HepG2 (cell line): ENCODE results near the gene CTSA. TPM values are rescaled to one million over a fixed set of nuclear protein-coding genes. Genes with fewer than 3 reads are reported as not detected.

Source experiments
- AGO1 ChIP-seq: fragments of 200-400 bp; formaldehyde crosslinking; IDR thresholded peaks from 2 replicates; pipeline ENCODE4 v1.6.1; 2017; ENCODE audit warnings: mild to moderate bottlenecking, low read depth, low read length, moderate library complexity; ENCODE audit not compliant: poor library complexity, severe bottlenecking
- ARNT ChIP-seq: fragments of 450-650 bp; IDR thresholded peaks from 2 replicates; pipeline ENCODE4 v1.6.1; 2017
- HOXD1 ChIP-seq: sonication (generic); formaldehyde crosslinking; IDR thresholded peaks from 2 replicates; pipeline ENCODE4 v1.5.0; 2020; ENCODE audit warnings: missing genetic modification reagents
- KMT2B ChIP-seq: IDR thresholded peaks from 2 replicates; pipeline ENCODE4 v1.6.1; 2016; ENCODE audit warnings: missing genetic modification reagents, missing compliant biosample characterization
- RBM22 ChIP-seq: fragments of 200-400 bp; formaldehyde crosslinking; optimal IDR thresholded peaks from 2 replicates; pipeline ENCODE3; 2017; ENCODE audit warnings: mild to moderate bottlenecking, low read length, moderate library complexity
- SOX13 ChIP-seq, 3 experiments: fragments of 450-650 bp in 1 of 3; sonication (generic) in 1 of 3; formaldehyde crosslinking in 1 of 3; IDR thresholded peaks in 2 of 3; conservative IDR thresholded peaks in 1 of 3; 2 replicates each; pipeline versions ENCODE4 v1.5.0 to v1.6.1; 2016 to 2020; ENCODE audit warnings: antibody characterized with exemption in 1 of 3, mild to moderate bottlenecking in 1 of 3, missing compliant biosample characterization in 1 of 3, missing genetic modification reagents in 1 of 3, moderate library complexity in 1 of 3
- STAG1 ChIP-seq: sonication (generic); formaldehyde crosslinking; IDR thresholded peaks from 2 replicates; pipeline ENCODE4 v1.4.0; 2020; ENCODE audit warnings: missing genetic modification reagents
- ZNF383 ChIP-seq: sonication (generic); formaldehyde crosslinking; IDR thresholded peaks from 2 replicates; pipeline ENCODE4 v1.4.0; 2020; ENCODE audit warnings: missing genetic modification reagents, mild to moderate bottlenecking, borderline replicate concordance
- ZNF451 ChIP-seq: sonication (generic); formaldehyde crosslinking; IDR thresholded peaks from 2 replicates; pipeline ENCODE4 v1.5.0; 2020; ENCODE audit warnings: mild to moderate bottlenecking, missing genetic modification reagents
- polyA plus RNA-seq, 8 experiments: library from polyadenylated mRNA; depleted of rRNA in 3 of 8; stranded (reverse) in 7 of 8; unstranded in 1 of 8; fragments of >200 nt; fragmentation: Illumina TruSeq in 4 of 8; extraction: Trizol in 4 of 8; gene quantifications; 2 replicates each; pipeline versions ENCODE4 v1.2.1 to v1.2.3, GENCODE V29; 2011 to 2016; ENCODE audit warnings: low read depth in 4 of 8, missing spikeins in 1 of 8, mixed read lengths in 1 of 8; ENCODE audit not compliant: insufficient read depth in 1 of 8
- total RNA-seq, 5 experiments: library from RNA; depleted of rRNA; stranded (reverse); fragments of >200 nt; fragmentation: Illumina TruSeq; extraction: Trizol; gene quantifications; 2 replicates each; pipeline ENCODE4 v1.2.3, GENCODE V29; 2016; ENCODE audit warnings: low read depth in 1 of 5
- TF ChIP-seq, protein P1 (sequence below): sonication (generic); formaldehyde crosslinking; IDR thresholded peaks from 2 replicates; pipeline ENCODE4 v1.4.0; 2020; ENCODE audit warnings: mild to moderate bottlenecking, low read depth, missing genetic modification reagents
- TF ChIP-seq, protein P2 (sequence below): IDR thresholded peaks from 2 replicates; pipeline ENCODE4 v1.4.0; 2020; ENCODE audit warnings: mild to moderate bottlenecking, missing genetic modification reagents
- TF ChIP-seq, protein P3 (sequence below): sonication (generic); formaldehyde crosslinking; IDR thresholded peaks from 2 replicates; pipeline ENCODE4 v1.5.1; 2020; ENCODE audit warnings: missing genetic modification reagents, mild to moderate bottlenecking, borderline replicate concordance
- TF ChIP-seq, protein P4 (sequence below), 2 experiments: IDR thresholded peaks; 2 replicates each; pipeline ENCODE4 v1.6.1; 2011 to 2012; ENCODE audit warnings: low read length in 2 of 2, borderline replicate concordance in 1 of 2, low read depth in 1 of 2, mild to moderate bottlenecking in 1 of 2, moderate library complexity in 1 of 2

The CTSA gene
- total and polyA plus RNA-seq, 2 of the 13 experiments (the other 11 are each of a cell fraction or from before 2014, with no cell fraction given), result 202 to 231 TPM

DNA sequence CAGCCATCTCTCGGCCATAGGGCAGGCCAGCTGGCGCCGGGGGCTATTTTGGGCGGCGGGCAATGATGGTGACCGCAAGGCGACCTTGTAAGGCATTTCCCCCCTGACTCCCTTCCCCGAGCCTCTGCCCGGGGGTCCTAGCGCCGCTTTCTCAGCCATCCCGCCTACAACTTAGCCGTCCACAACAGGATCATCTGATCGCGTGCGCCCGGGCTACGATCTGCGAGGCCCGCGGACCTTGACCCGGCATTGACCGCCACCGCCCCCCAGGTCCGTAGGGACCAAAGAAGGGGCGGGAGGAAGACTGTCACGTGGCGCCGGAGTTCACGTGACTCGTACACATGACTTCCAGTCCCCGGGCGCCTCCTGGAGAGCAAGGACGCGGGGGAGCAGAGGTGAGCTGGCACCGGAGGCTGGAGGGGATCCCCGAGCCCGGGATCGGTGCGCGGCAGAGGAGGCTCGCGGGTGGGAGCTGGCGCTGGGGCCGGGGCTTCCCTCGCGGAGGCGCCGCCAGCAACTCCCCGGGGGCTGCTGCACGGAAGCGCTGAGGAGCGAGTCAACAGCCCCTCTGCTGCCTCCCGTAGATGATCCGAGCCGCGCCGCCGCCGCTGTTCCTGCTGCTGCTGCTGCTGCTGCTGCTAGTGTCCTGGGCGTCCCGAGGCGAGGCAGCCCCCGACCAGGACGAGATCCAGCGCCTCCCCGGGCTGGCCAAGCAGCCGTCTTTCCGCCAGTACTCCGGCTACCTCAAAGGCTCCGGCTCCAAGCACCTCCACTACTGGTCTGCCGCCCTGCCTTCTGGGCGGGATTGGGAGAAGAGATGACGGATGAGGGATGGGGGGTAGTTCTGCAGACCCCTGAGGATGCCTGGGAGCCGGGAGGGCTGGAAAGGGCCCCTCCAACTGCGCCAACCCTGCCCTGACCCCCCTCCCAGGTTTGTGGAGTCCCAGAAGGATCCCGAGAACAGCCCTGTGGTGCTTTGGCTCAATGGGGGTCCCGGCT, at the start of gene CTSA, which contains the start of gene NEURL2 (continued):
- TF ChIP-seq SOX13 (IDR thresholded peaks at IDR 0.05), result peak; percentile 68; the same call in 1 of the 2 replicates
- TF ChIP-seq SOX13 (CRISPR knock-in tag; conservative IDR thresholded peaks at IDR 0.05 in 1 of 2, IDR thresholded peaks at IDR 0.05 in 1 of 2), result peak in 1 of 2 experiments; percentile 94; a peak in 2 of 4 replicates
- peak; percentile 95 for TF ChIP-seq HOXD1 (CRISPR knock-in tag)
- peak; percentile 96 for TF ChIP-seq KMT2B (CRISPR knock-in tag)
- TF ChIP-seq ARNT, result peak; percentile 96; the same call in 1 of the 2 replicates
- peak; percentile 98 for TF ChIP-seq ZNF383 (CRISPR knock-in tag)
- TF ChIP-seq, protein P1, sequence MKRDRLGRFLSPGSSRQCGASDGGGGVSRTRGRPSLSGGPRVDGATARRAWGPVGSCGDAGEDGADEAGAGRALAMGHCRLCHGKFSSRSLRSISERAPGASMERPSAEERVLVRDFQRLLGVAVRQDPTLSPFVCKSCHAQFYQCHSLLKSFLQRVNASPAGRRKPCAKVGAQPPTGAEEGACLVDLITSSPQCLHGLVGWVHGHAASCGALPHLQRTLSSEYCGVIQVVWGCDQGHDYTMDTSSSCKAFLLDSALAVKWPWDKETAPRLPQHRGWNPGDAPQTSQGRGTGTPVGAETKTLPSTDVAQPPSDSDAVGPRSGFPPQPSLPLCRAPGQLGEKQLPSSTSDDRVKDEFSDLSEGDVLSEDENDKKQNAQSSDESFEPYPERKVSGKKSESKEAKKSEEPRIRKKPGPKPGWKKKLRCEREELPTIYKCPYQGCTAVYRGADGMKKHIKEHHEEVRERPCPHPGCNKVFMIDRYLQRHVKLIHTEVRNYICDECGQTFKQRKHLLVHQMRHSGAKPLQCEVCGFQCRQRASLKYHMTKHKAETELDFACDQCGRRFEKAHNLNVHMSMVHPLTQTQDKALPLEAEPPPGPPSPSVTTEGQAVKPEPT (CRISPR knock-in tag), result peak; percentile 98
- TF ChIP-seq AGO1, result peak; percentile 78
- TF ChIP-seq ZNF451 (CRISPR knock-in tag), result peak; percentile 100
- TF ChIP-seq STAG1 (CRISPR knock-in tag), result peak; percentile 55
- peak; percentile 90 for TF ChIP-seq RBM22
- TF ChIP-seq, protein P2, sequence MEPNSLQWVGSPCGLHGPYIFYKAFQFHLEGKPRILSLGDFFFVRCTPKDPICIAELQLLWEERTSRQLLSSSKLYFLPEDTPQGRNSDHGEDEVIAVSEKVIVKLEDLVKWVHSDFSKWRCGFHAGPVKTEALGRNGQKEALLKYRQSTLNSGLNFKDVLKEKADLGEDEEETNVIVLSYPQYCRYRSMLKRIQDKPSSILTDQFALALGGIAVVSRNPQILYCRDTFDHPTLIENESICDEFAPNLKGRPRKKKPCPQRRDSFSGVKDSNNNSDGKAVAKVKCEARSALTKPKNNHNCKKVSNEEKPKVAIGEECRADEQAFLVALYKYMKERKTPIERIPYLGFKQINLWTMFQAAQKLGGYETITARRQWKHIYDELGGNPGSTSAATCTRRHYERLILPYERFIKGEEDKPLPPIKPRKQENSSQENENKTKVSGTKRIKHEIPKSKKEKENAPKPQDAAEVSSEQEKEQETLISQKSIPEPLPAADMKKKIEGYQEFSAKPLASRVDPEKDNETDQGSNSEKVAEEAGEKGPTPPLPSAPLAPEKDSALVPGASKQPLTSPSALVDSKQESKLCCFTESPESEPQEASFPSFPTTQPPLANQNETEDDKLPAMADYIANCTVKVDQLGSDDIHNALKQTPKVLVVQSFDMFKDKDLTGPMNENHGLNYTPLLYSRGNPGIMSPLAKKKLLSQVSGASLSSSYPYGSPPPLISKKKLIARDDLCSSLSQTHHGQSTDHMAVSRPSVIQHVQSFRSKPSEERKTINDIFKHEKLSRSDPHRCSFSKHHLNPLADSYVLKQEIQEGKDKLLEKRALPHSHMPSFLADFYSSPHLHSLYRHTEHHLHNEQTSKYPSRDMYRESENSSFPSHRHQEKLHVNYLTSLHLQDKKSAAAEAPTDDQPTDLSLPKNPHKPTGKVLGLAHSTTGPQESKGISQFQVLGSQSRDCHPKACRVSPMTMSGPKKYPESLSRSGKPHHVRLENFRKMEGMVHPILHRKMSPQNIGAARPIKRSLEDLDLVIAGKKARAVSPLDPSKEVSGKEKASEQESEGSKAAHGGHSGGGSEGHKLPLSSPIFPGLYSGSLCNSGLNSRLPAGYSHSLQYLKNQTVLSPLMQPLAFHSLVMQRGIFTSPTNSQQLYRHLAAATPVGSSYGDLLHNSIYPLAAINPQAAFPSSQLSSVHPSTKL (CRISPR knock-in tag), result peak; percentile 97
- TF ChIP-seq, protein P3, sequence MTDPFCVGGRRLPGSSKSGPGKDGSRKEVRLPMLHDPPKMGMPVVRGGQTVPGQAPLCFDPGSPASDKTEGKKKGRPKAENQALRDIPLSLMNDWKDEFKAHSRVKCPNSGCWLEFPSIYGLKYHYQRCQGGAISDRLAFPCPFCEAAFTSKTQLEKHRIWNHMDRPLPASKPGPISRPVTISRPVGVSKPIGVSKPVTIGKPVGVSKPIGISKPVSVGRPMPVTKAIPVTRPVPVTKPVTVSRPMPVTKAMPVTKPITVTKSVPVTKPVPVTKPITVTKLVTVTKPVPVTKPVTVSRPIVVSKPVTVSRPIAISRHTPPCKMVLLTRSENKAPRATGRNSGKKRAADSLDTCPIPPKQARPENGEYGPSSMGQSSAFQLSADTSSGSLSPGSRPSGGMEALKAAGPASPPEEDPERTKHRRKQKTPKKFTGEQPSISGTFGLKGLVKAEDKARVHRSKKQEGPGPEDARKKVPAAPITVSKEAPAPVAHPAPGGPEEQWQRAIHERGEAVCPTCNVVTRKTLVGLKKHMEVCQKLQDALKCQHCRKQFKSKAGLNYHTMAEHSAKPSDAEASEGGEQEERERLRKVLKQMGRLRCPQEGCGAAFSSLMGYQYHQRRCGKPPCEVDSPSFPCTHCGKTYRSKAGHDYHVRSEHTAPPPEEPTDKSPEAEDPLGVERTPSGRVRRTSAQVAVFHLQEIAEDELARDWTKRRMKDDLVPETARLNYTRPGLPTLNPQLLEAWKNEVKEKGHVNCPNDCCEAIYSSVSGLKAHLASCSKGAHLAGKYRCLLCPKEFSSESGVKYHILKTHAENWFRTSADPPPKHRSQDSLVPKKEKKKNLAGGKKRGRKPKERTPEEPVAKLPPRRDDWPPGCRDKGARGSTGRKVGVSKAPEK (CRISPR knock-in tag), result no peak; the same call in none of the 2 replicates
- TF ChIP-seq, protein P4, sequence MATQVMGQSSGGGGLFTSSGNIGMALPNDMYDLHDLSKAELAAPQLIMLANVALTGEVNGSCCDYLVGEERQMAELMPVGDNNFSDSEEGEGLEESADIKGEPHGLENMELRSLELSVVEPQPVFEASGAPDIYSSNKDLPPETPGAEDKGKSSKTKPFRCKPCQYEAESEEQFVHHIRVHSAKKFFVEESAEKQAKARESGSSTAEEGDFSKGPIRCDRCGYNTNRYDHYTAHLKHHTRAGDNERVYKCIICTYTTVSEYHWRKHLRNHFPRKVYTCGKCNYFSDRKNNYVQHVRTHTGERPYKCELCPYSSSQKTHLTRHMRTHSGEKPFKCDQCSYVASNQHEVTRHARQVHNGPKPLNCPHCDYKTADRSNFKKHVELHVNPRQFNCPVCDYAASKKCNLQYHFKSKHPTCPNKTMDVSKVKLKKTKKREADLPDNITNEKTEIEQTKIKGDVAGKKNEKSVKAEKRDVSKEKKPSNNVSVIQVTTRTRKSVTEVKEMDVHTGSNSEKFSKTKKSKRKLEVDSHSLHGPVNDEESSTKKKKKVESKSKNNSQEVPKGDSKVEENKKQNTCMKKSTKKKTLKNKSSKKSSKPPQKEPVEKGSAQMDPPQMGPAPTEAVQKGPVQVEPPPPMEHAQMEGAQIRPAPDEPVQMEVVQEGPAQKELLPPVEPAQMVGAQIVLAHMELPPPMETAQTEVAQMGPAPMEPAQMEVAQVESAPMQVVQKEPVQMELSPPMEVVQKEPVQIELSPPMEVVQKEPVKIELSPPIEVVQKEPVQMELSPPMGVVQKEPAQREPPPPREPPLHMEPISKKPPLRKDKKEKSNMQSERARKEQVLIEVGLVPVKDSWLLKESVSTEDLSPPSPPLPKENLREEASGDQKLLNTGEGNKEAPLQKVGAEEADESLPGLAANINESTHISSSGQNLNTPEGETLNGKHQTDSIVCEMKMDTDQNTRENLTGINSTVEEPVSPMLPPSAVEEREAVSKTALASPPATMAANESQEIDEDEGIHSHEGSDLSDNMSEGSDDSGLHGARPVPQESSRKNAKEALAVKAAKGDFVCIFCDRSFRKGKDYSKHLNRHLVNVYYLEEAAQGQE (IDR thresholded peaks at IDR 0.05; ENCODE audit: borderline replicate concordance in 1 of 2, low read depth in 1 of 2, low read length in 2 of 2), result peak in 1 of 2 experiments; percentile 80; a peak in 2 of 4 replicates
